HG02970 (cell line): ENCODE measurements around the gene TCEA3.

Source experiments
- ATAC-seq: cut with Tn5 transposase; IDR thresholded peaks from one replicate; pipeline ENCODE4 v1.9.1; 2021; ENCODE audit warnings: mild to moderate bottlenecking, moderate library complexity, moderate number of reproducible peaks; ENCODE audit not compliant: unreplicated experiment, low FRiP score

The TCEA3 gene

GRCh38 chr1:23422241-23422877 is 2.2 kb downstream of the TCEA3 start:
- no peak for ATAC-seq

- ATAC-seq: no peak
Observed at GRCh38 chr1:23421753-23422240, 2.8 kb downstream of the TCEA3 start.

- no peak for ATAC-seq
Observed at GRCh38 chr1:23421343-23421742, 3.2 kb downstream of the TCEA3 start.

- no peak for ATAC-seq
Observed at GRCh38 chr1:23420778-23421177, 3.8 kb downstream of the TCEA3 start.

- no peak for ATAC-seq
Observed at GRCh38 chr1:23419180-23419579, 5.4 kb downstream of the TCEA3 start.

GRCh38 chr1:23417570-23417969 is 7.0 kb downstream of the TCEA3 start:
- ATAC-seq: no peak

- ATAC-seq: no peak
Observed at GRCh38 chr1:23416964-23417363, 7.6 kb downstream of the TCEA3 start.

GRCh38 chr1:23408797-23409290 is 15.7 kb downstream of the TCEA3 start:
- no peak for ATAC-seq

GRCh38 chr1:23407016-23407630 is 17.4 kb downstream of the TCEA3 start:
- no peak for ATAC-seq

- ATAC-seq: no peak
Observed at GRCh38 chr1:23405946-23406345, 18.6 kb downstream of the TCEA3 start.

GRCh38 chr1:23403735-23404486 is 20.6 kb downstream of the TCEA3 start:
- ATAC-seq: no peak

- no peak for ATAC-seq
Observed at GRCh38 chr1:23403355-23403734, 21.2 kb downstream of the TCEA3 start.

- ATAC-seq: no peak
Observed at GRCh38 chr1:23403038-23403336, 21.6 kb downstream of the TCEA3 start.

GRCh38 chr1:23402286-23403037 is 22.1 kb downstream of the TCEA3 start:
- no peak for ATAC-seq

- no peak for ATAC-seq
Observed at GRCh38 chr1:23401313-23401712, 23.2 kb downstream of the TCEA3 start.

- ATAC-seq: no peak
Observed at GRCh38 chr1:23400324-23401114, 24.0 kb downstream of the TCEA3 start.

GRCh38 chr1:23399229-23399628 is 25.3 kb downstream of the TCEA3 start:
- no peak for ATAC-seq

- no peak for ATAC-seq
Observed at GRCh38 chr1:23397908-23398307, 26.6 kb downstream of the TCEA3 start.

GRCh38 chr1:23396380-23396779 is 28.2 kb downstream of the TCEA3 start:
- ATAC-seq: no peak

- no peak for ATAC-seq
Observed at GRCh38 chr1:23395849-23396248, 28.7 kb downstream of the TCEA3 start.
